Neural crest cell (in vitro differentiated cells): Measurements from ENCODE around the gene GALNTL6. TPM values are rescaled to one million over a fixed set of nuclear protein-coding genes. Genes with fewer than 3 reads are reported as not detected.

ENCODE experiments used
- DNase-seq: peaks from one replicate; pipeline ENCODE4 v3.0.0; 2021; ENCODE audit warnings: low read depth, mixed read lengths, low spot score
- H3K27ac Mint-ChIP-seq: one replicate; pipeline ENCODE4 v1.8.0; 2021; ENCODE audit warnings: mild to moderate bottlenecking, mixed read lengths; ENCODE audit not compliant: unreplicated experiment
- H3K27me3 Mint-ChIP-seq: 2 replicates; pipeline ENCODE4 v1.8.0; 2021; ENCODE audit warnings: low read depth, mild to moderate bottlenecking, mixed read lengths
- H3K36me3 Mint-ChIP-seq: 2 replicates; pipeline ENCODE4 v1.8.0; 2021; ENCODE audit warnings: low read depth, mild to moderate bottlenecking, mixed read lengths
- H3K4me1 Mint-ChIP-seq: 2 replicates; pipeline ENCODE4 v1.8.0; 2021; ENCODE audit warnings: mixed read lengths
- H3K4me3 Mint-ChIP-seq: one replicate; pipeline ENCODE4 v1.8.0; 2021; ENCODE audit warnings: mild to moderate bottlenecking, mixed read lengths
- H3K9me3 Mint-ChIP-seq: 2 replicates; pipeline ENCODE4 v1.8.0; 2021; ENCODE audit warnings: mixed read lengths
- CTCF ChIP-seq: fragments of 200-600 bp; sonication (generic); conservative IDR thresholded peaks from 2 replicates; pipeline ENCODE4 v1.5.0; 2021; ENCODE audit warnings: antibody characterized with exemption, mild to moderate bottlenecking
- total RNA-seq: library from RNA; stranded (reverse); gene quantifications from 2 replicates; pipeline ENCODE4 v1.2.1, GENCODE V29; 2021

GALNTL6 gene
- total RNA-seq, 1 donor from 2014 or later = 0.07 TPM

DNA sequence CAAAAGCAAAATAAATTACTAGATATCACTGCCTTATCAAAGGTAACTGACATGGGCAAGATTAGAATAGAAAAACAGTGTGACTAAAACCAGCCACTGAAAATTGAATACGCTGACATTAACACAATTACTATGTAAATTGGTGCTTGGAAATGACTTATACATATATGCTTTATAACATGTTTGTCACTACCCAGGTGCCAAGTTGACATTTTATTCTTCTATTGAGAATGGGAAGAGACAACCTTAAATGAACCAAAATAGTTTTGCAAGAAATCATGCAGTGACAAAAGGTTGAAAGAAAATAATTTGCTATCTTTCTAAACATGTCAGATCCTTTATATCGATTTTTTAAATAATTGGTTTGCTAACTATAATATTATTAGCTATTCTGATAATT is 510.1 kb downstream of the GALNTL6 start:
- Mint-ChIP-seq H3K27ac (no peak overlapping the region), H3K9me3 (no peaks in the 10 kb centered on the region), H3K27me3 (no peaks in the 10 kb centered on the region), H3K4me1 (no peaks in the 10 kb centered on the region), H3K36me3 (no peaks in the 10 kb centered on the region), H3K4me3 (no peak overlapping the region)
- DNase-seq = no peak
- TF ChIP-seq CTCF = no peak

DNA sequence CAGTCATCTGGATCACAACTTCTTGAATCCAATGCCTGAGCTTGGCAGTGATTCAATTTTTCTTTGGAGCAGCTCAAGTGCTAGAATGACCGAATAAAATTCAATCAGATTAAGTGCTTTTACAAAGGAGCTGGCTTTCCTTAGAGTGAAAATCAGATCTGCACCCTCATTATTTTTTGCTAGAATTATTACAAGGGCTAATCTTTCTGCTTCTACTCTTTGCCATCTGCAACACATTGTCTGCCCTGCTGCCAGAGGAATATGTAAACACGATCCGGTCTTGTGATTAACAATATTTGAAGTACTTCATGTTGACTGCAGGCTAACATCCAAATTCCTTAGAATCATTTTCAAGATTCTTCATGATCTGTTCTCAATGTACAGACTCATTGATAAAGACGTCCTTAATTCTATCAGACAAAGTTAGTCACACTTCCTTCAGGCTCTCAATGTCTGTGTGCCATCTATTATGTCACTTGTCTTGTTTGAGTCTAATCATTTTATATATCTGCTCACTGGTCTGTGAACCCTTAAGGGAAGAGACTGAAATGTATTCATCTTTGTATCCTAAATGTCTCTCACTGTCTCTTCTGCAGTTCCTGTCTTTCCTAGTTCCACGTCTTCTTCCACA is 531.2 kb downstream of the GALNTL6 start:
- no peak overlapping the region for H3K27ac Mint-ChIP-seq
- peaks cover 2% of the 10 kb centered on the region for H3K36me3 Mint-ChIP-seq
- H3K4me1 Mint-ChIP-seq = no peaks in the 10 kb centered on the region
- peaks cover 7% of the 10 kb centered on the region for H3K9me3 Mint-ChIP-seq
- H3K4me3 Mint-ChIP-seq = no peak overlapping the region
- no peaks in the 10 kb centered on the region for H3K27me3 Mint-ChIP-seq
- no peak for TF ChIP-seq CTCF
- DNase-seq = no peak

GRCh38 chr4:172348426-172348825 is 535.2 kb downstream of the GALNTL6 start:
- no peak for TF ChIP-seq CTCF
- no peak for DNase-seq
- H3K4me3 Mint-ChIP-seq = no peak overlapping the region
- no peak overlapping the region for H3K27ac Mint-ChIP-seq
- no peaks in the 10 kb centered on the region for H3K4me1 Mint-ChIP-seq
- H3K36me3 Mint-ChIP-seq = no peaks in the 10 kb centered on the region
- H3K27me3 Mint-ChIP-seq = no peaks in the 10 kb centered on the region
- H3K9me3 Mint-ChIP-seq = no peaks in the 10 kb centered on the region

DNA sequence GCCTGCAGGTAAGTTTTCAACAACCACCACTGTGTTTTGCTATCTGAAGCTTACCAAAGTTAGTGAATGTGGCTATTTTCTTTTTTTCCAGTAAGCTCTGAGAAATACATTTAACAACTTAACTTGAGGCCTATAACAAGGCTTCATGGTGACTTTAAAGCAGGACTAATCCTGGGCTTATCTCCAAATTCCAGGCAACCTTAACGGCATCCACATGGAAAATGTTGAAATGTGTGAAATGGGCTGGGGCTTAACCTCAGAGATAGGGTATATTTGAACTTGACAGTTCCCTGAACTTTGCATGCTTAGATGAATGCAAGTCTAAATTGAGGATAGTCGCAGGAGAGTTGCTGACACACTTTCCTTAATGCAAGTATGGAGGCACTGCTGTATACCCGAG is 539.2 kb downstream of the GALNTL6 start:
- H3K4me1 Mint-ChIP-seq = no peaks in the 10 kb centered on the region
- H3K9me3 Mint-ChIP-seq = no peaks in the 10 kb centered on the region
- TF ChIP-seq CTCF = no peak
- no peak for DNase-seq
- no peak overlapping the region for H3K27ac Mint-ChIP-seq
- H3K27me3 Mint-ChIP-seq = no peaks in the 10 kb centered on the region
- H3K36me3 Mint-ChIP-seq = no peaks in the 10 kb centered on the region
- H3K4me3 Mint-ChIP-seq = no peak overlapping the region

- no peaks in the 10 kb centered on the region for H3K9me3 Mint-ChIP-seq
- TF ChIP-seq CTCF = no peak
- H3K4me3 Mint-ChIP-seq = no peak overlapping the region
- no peaks in the 10 kb centered on the region for H3K4me1 Mint-ChIP-seq
- no peaks in the 10 kb centered on the region for H3K36me3 Mint-ChIP-seq
- H3K27ac Mint-ChIP-seq = no peak overlapping the region
- H3K27me3 Mint-ChIP-seq = no peaks in the 10 kb centered on the region
- no peak for DNase-seq
Measured at GRCh38 chr4:172356016-172356415, 542.8 kb downstream of the GALNTL6 start.
